ENCODE results near the gene TBC1D1.

- TF ChIP-seq POLR2A (IDR thresholded peaks at IDR 0.05) = no peak
- TF ChIP-seq, protein P1, sequence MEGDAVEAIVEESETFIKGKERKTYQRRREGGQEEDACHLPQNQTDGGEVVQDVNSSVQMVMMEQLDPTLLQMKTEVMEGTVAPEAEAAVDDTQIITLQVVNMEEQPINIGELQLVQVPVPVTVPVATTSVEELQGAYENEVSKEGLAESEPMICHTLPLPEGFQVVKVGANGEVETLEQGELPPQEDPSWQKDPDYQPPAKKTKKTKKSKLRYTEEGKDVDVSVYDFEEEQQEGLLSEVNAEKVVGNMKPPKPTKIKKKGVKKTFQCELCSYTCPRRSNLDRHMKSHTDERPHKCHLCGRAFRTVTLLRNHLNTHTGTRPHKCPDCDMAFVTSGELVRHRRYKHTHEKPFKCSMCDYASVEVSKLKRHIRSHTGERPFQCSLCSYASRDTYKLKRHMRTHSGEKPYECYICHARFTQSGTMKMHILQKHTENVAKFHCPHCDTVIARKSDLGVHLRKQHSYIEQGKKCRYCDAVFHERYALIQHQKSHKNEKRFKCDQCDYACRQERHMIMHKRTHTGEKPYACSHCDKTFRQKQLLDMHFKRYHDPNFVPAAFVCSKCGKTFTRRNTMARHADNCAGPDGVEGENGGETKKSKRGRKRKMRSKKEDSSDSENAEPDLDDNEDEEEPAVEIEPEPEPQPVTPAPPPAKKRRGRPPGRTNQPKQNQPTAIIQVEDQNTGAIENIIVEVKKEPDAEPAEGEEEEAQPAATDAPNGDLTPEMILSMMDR (IDR thresholded peaks at IDR 0.05) = no peak
Measured at GRCh38 chr4:37936889-37937498, 46.1 kb downstream of the TBC1D1 start.

All from prostate gland (tissue), 2 donors.